Body of pancreas (tissue), 4 donors: ENCODE results near the gene ARPP21. TPM values are rescaled to one million over a fixed set of nuclear protein-coding genes. Genes with fewer than 3 reads are reported as not detected.

Experiments
- ATAC-seq: fragments of 150-250 bp; one replicate; pipeline ENCODE4 v1.9.1; 2016
- DNase-seq, 4 donors: peaks; one replicate each; pipeline ENCODE4 v3.0.0-alpha.2; 2019
- H3K27ac ChIP-seq, 4 donors: fragments of 200-600 bp; sonication (generic); 1 replicate in 3 of 4; 2 replicates in 1 of 4; pipeline versions ENCODE4 v1.5.1 to v1.6.1; 2016 to 2019; ENCODE audit warnings: mild to moderate bottlenecking in 1 of 4, mixed read lengths in 1 of 4, moderate library complexity in 1 of 4
- H3K27me3 ChIP-seq, 2 donors: fragments of 200-600 bp; sonication (generic); one replicate each; pipeline ENCODE4 v1.6.0; 2016; ENCODE audit warnings: mild to moderate bottlenecking in 1 of 2
- H3K36me3 ChIP-seq, 2 donors: fragments of 200-600 bp; sonication (generic); replicated peaks in 1 of 2; 2 replicates each; pipeline ENCODE4 v1.5.1; 2016; ENCODE audit warnings: low read depth in 2 of 2; ENCODE audit not compliant: insufficient read depth in 1 of 2
- H3K4me1 ChIP-seq: fragments of 200-600 bp; sonication (generic); one replicate; pipeline ENCODE4 v1.6.0; 2016
- H3K4me3 ChIP-seq, 2 donors: fragments of 200-600 bp; sonication (generic); 1 replicate in 1 of 2; 2 replicates in 1 of 2; pipeline ENCODE4 v1.5.1; 2016 to 2019
- H3K9me3 ChIP-seq, 3 donors: fragments of 200-600 bp; sonication (generic); 1 replicate in 2 of 3; 2 replicates in 1 of 3; pipeline ENCODE4 v1.5.1; 2016
- CTCF ChIP-seq, 7 experiments: fragments of 450-650 bp in 4 of 7; fragments of 200-600 bp in 3 of 7; sonication (generic) in 3 of 7; IDR thresholded peaks; one replicate each; pipeline ENCODE4 v1.5.1; 2016 to 2019; ENCODE audit warnings: antibody characterized with exemption in 7 of 7
- POLR2A ChIP-seq, 3 donors: fragments of 450-650 bp; IDR thresholded peaks; one replicate each; pipeline ENCODE4 v1.6.1; 2016; ENCODE audit warnings: antibody characterized with exemption in 3 of 3, mild to moderate bottlenecking in 2 of 3
- WGBS, 2 donors: methylation state at CpG; one replicate each; pipeline ENCODE4 v1.1.5; 2017; 5-methylcytosine and 5-hydroxymethylcytosine counted together
- intact Hi-C: fragments of 100-400 bp; cut with DNase I; formaldehyde crosslinking; loops from one replicate; pipeline ENCODE4 v1.15.1; 2023
- total RNA-seq, 2 donors: library from RNA; depleted of rRNA; stranded (reverse); fragments of >200 nt; gene quantifications; one replicate each; pipeline ENCODE4 v1.1.0, GENCODE V29; 2016

The ARPP21 gene
- total RNA-seq, 2 donors from 2014 or later, result not detected

GRCh38 chr3:35671483-35671882 lies 32.2 kb downstream of the ARPP21 start:
- no peaks in the 10 kb centered on the region for H3K27me3 ChIP-seq
- 55 to 68% methylated on average over 2 of the region's 2 CpGs for WGBS, 2 donors
- no peaks in the 10 kb centered on the region for H3K9me3 ChIP-seq
- DNase-seq (no peak), ATAC-seq (no peak)
- no peaks in the 10 kb centered on the region for H3K4me1 ChIP-seq
- intact Hi-C loops, result no loop called here
- TF ChIP-seq POLR2A (IDR thresholded peaks at IDR 0.05), result no peak
- no peak for TF ChIP-seq CTCF (IDR thresholded peaks at IDR 0.05)
- no peaks in the 10 kb centered on the region for H3K36me3 ChIP-seq
- no peak overlapping the region for H3K4me3 ChIP-seq
- H3K27ac ChIP-seq, result no peak overlapping the region

GRCh38 chr3:35673017-35673416 lies 33.7 kb downstream of the ARPP21 start:
- intact Hi-C loops, result no loop called here
- ATAC-seq, result no peak

GRCh38 chr3:35674451-35675109 lies 35.3 kb downstream of the ARPP21 start:
- Histone ChIP-seq H3K9me3 (no peaks in the 10 kb centered on the region), H3K4me1 (no peaks in the 10 kb centered on the region), H3K4me3 (no peak overlapping the region), H3K27ac (peak overlapping the region in 1 of 4 donors; percentile 44), H3K36me3 (no peaks in the 10 kb centered on the region), H3K27me3 (no peaks in the 10 kb centered on the region)
- DNase-seq (no peak), ATAC-seq (no peak)
- WGBS, 2 donors, result 44 to 47% methylated on average over 5 of the region's 5 CpGs
- no peak for TF ChIP-seq POLR2A (IDR thresholded peaks at IDR 0.05)
- TF ChIP-seq CTCF (IDR thresholded peaks at IDR 0.05), result no peak
- intact Hi-C loops, result no loop called here

More at GRCh38 chr3:35673017-35673416, 33.7 kb downstream of the ARPP21 start:
- Histone ChIP-seq H3K9me3 (no peaks in the 10 kb centered on the region), H3K4me3 (no peak overlapping the region), H3K4me1 (no peaks in the 10 kb centered on the region), H3K27ac (no peak overlapping the region), H3K27me3 (no peaks in the 10 kb centered on the region), H3K36me3 (no peaks in the 10 kb centered on the region)
- DNase-seq, result no peak
- TF ChIP-seq CTCF (IDR thresholded peaks at IDR 0.05), result no peak
- TF ChIP-seq POLR2A (IDR thresholded peaks at IDR 0.05), result no peak
- 45 to 50% methylated on average over 3 of the region's 3 CpGs for WGBS, 2 donors

- 14 to 22% methylated on average over 1 of the region's 1 CpG for WGBS, 2 donors
- peak; percentile 33 for ATAC-seq
- intact Hi-C loops, result no loop called here
- no peak for DNase-seq
- Histone ChIP-seq H3K4me1 (no peaks in the 10 kb centered on the region), H3K36me3 (no peaks in the 10 kb centered on the region), H3K27me3 (no peaks in the 10 kb centered on the region), H3K9me3 (no peaks in the 10 kb centered on the region), H3K4me3 (no peak overlapping the region), H3K27ac (peak overlapping the region in 1 of 4 donors; percentile 44)
- TF ChIP-seq POLR2A (IDR thresholded peaks at IDR 0.05), result no peak
- TF ChIP-seq CTCF (IDR thresholded peaks at IDR 0.05), result no peak
These were observed 35.9 kb downstream of the ARPP21 start for GRCh38 chr3:35675206-35675605.

- DNase-seq (no peak), ATAC-seq (no peak)
- intact Hi-C loops, result no loop called here
- WGBS, 2 donors, result 35 to 50% methylated on average over 1 of the region's 1 CpG
- Histone ChIP-seq H3K4me3 (no peak overlapping the region), H3K27me3 (no peaks in the 10 kb centered on the region), H3K4me1 (no peaks in the 10 kb centered on the region), H3K27ac (no peak overlapping the region), H3K36me3 (no peaks in the 10 kb centered on the region), H3K9me3 (no peaks in the 10 kb centered on the region)
- TF ChIP-seq POLR2A (IDR thresholded peaks at IDR 0.05) (no peak), CTCF (IDR thresholded peaks at IDR 0.05) (no peak)
These were observed 36.3 kb downstream of the ARPP21 start for GRCh38 chr3:35675621-35676020.
